Glomerular endothelial cell (primary cell): ENCODE data around the gene SLC25A10. TPM values are rescaled to one million over a fixed set of nuclear protein-coding genes. Genes with fewer than 3 reads are reported as not detected.

Source experiments
- DNase-seq: peaks from one replicate; pipeline ENCODE4 v3.0.0-alpha.2; 2011; ENCODE audit warnings: low read depth, low spot score; ENCODE audit errors: extremely low read depth
- total RNA-seq: library from RNA; depleted of rRNA; stranded (reverse); fragments of >200 nt; gene quantifications from 2 replicates; pipeline ENCODE4 v1.2.3, GENCODE V29; 2015

The SLC25A10 gene
- total RNA-seq, 1 donor from 2014 or later: 13.2 TPM

DNA sequence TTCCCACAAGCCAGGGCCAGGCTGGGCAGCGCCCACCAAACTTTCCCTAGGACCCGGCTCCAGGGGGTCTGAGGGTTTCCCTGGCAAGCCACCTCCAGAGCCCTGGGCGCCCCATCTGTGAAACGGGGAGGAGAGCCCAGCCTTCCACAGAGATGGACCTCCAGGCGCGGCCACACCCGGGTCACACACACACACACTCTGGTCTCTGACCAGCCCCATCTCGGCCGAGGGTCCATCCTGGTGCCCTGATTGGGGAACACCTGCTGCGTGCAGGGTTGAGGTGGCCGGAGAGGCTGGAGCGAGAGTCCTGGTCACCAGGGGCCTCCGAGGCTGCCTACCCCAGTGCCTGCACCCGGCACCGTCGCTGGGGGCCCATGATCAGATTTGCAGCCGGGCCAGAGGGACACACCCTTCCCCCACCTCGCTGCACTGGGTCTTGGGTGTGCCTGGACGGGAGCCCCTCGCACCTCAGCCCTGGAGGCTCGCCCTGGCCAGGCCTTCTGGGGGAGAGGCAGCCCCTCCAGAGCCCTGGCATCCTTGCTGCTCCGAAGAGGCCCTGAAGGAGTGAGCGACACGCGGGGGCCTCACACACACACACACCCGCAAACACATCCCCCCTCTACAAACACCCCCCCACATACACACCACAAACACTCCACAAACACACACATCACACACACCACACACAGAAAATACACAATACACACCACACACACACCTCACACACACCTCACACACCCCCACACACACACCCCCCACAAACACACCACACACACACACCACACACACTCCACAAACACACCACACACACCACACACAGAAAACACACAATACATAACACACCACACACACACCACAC is 29.7 kb downstream of the SLC25A10 start:
- DNase-seq: no peak

Other genes starting within 250 kb of the SLC25A10 start
- 7,260 and 9,336 TPM in 2 replicates for gene ACTG1, start 199.5 kb upstream of the SLC25A10 start, total RNA-seq
- gene FSCN2, start 183.9 kb upstream of the SLC25A10 start, total RNA-seq: 0.29 and 0.64 TPM in 2 replicates
- 44.2 and 50.8 TPM in 2 replicates for gene FAAP100, start 159.9 kb upstream of the SLC25A10 start, total RNA-seq
- gene NPLOC4, start 75.2 kb upstream of the SLC25A10 start, total RNA-seq: 80.5 and 111 TPM in 2 replicates
- gene TSPAN10, start 75.1 kb upstream of the SLC25A10 start, total RNA-seq: 0.18 and 0.44 TPM in 2 replicates
- 2.7 and 3.2 TPM in 2 replicates for gene PDE6G, start 55.7 kb upstream of the SLC25A10 start, total RNA-seq
- gene OXLD1, start 45.7 kb upstream of the SLC25A10 start, total RNA-seq: 16.5 and 35.1 TPM in 2 replicates
- 19.0 and 22.8 TPM in 2 replicates for gene CCDC137, start 45.5 kb upstream of the SLC25A10 start, total RNA-seq
- gene ARL16, start 28.5 kb upstream of the SLC25A10 start, total RNA-seq: 25.6 and 38.8 TPM in 2 replicates
- 136 and 145 TPM in 2 replicates for gene HGS, start 28.3 kb upstream of the SLC25A10 start, total RNA-seq
- 75.4 and 84.5 TPM in 2 replicates for gene MRPL12, start 8.9 kb upstream of the SLC25A10 start, total RNA-seq
- not detected in 2 replicates for gene GCGR, start 91.9 kb downstream of the SLC25A10 start, total RNA-seq
- 134 and 148 TPM in 2 replicates for gene MCRIP1, start 121.0 kb downstream of the SLC25A10 start, total RNA-seq
- gene PPP1R27, start 122.8 kb downstream of the SLC25A10 start, total RNA-seq: not detected in 2 replicates
- gene P4HB, start 148.3 kb downstream of the SLC25A10 start, total RNA-seq: 3,025 and 3,034 TPM in 2 replicates
- 426 and 442 TPM in 2 replicates for gene ARHGDIA, start 159.1 kb downstream of the SLC25A10 start, total RNA-seq
- gene ALYREF, start 179.3 kb downstream of the SLC25A10 start, total RNA-seq: 151 and 152 TPM in 2 replicates
- 180 and 216 TPM in 2 replicates for gene ANAPC11, start 179.4 kb downstream of the SLC25A10 start, total RNA-seq
- gene NPB, start 190.0 kb downstream of the SLC25A10 start, total RNA-seq: 0.68 and 1.9 TPM in 2 replicates
- gene PCYT2, start 199.1 kb downstream of the SLC25A10 start, total RNA-seq: 36.6 and 62.9 TPM in 2 replicates
- gene SIRT7, start 205.9 kb downstream of the SLC25A10 start, total RNA-seq: 22.7 and 33.2 TPM in 2 replicates
- gene MAFG, start 215.5 kb downstream of the SLC25A10 start, total RNA-seq: 20.4 and 34.4 TPM in 2 replicates
- gene PYCR1, start 225.0 kb downstream of the SLC25A10 start, total RNA-seq: 67.3 and 97.0 TPM in 2 replicates
- not detected in 2 replicates for gene MYADML2, start 234.9 kb downstream of the SLC25A10 start, total RNA-seq
- 0.78 TPM in 1 of 2 replicates, not detected in the other for gene NOTUM, start 248.9 kb downstream of the SLC25A10 start, total RNA-seq